Neural crest cell (in vitro differentiated cells): ENCODE measurements around the gene DCAF10. TPM values are rescaled to one million over a fixed set of nuclear protein-coding genes. Genes with fewer than 3 reads are reported as not detected.
"Not testable (repeated sequence)": the region's sequence is repeated elsewhere in the genome, so short reads cannot be mapped to it uniquely, and the experiment has no call there.

ENCODE experiments used
- DNase-seq: peaks from one replicate; pipeline ENCODE4 v3.0.0; 2021; ENCODE audit warnings: low read depth, mixed read lengths, low spot score
- H3K27ac Mint-ChIP-seq: one replicate; pipeline ENCODE4 v1.8.0; 2021; ENCODE audit warnings: mild to moderate bottlenecking, mixed read lengths; ENCODE audit not compliant: unreplicated experiment
- H3K27me3 Mint-ChIP-seq: 2 replicates; pipeline ENCODE4 v1.8.0; 2021; ENCODE audit warnings: low read depth, mild to moderate bottlenecking, mixed read lengths
- H3K36me3 Mint-ChIP-seq: 2 replicates; pipeline ENCODE4 v1.8.0; 2021; ENCODE audit warnings: low read depth, mild to moderate bottlenecking, mixed read lengths
- H3K4me1 Mint-ChIP-seq: 2 replicates; pipeline ENCODE4 v1.8.0; 2021; ENCODE audit warnings: mixed read lengths
- H3K4me3 Mint-ChIP-seq: one replicate; pipeline ENCODE4 v1.8.0; 2021; ENCODE audit warnings: mild to moderate bottlenecking, mixed read lengths
- H3K9me3 Mint-ChIP-seq: 2 replicates; pipeline ENCODE4 v1.8.0; 2021; ENCODE audit warnings: mixed read lengths
- CTCF ChIP-seq: fragments of 200-600 bp; sonication (generic); conservative IDR thresholded peaks from 2 replicates; pipeline ENCODE4 v1.5.0; 2021; ENCODE audit warnings: antibody characterized with exemption, mild to moderate bottlenecking
- total RNA-seq: library from RNA; stranded (reverse); gene quantifications from 2 replicates; pipeline ENCODE4 v1.2.1, GENCODE V29; 2021

DCAF10 gene
- total RNA-seq, 1 donor from 2014 or later: 25.1 TPM

- TF ChIP-seq CTCF: no peak
- Mint-ChIP-seq H3K4me1 (peaks cover 16% of the 10 kb centered on the region), H3K27me3 (peaks cover 12% of the 10 kb centered on the region), H3K36me3 (no peaks in the 10 kb centered on the region), H3K27ac (no peak overlapping the region), H3K9me3 (no peaks in the 10 kb centered on the region), H3K4me3 (no peak overlapping the region)
- DNase-seq: no peak
These were observed 108.1 kb downstream of the DCAF10 start for GRCh38 chr9:37908698-37909186.

GRCh38 chr9:37909326-37909725, 108.7 kb downstream of the DCAF10 start:
- H3K27me3 Mint-ChIP-seq: peaks cover 12% of the 10 kb centered on the region
- H3K36me3 Mint-ChIP-seq: no peaks in the 10 kb centered on the region
- no peaks in the 10 kb centered on the region for H3K9me3 Mint-ChIP-seq
- no peak for DNase-seq
- no peak overlapping the region for H3K4me3 Mint-ChIP-seq
- peaks cover 14% of the 10 kb centered on the region for H3K4me1 Mint-ChIP-seq
- TF ChIP-seq CTCF: no peak
- no peak overlapping the region for H3K27ac Mint-ChIP-seq

DNA sequence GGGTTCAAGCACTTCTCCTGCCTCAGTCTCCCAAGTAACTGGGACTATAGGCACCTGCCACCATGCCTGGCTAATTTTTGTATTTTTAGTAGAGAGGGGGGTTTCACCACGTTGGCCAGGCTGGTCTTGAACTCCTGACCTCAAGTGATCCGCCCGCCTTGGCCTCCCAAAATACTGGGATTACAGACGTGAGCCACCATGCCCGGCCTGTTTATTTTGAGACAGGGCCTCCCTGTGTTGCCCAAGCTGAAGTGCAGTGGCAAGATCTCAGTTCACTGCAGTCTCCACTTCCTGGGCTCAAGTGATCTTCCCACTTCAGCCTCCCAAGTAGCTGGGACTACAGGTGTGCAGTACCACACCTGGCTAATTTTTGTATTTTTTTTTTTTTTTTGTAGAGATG, 109.2 kb downstream of the DCAF10 start:
- not testable (repeated sequence) for H3K4me3 Mint-ChIP-seq, H3K36me3 Mint-ChIP-seq, H3K27ac Mint-ChIP-seq, H3K9me3 Mint-ChIP-seq, H3K4me1 Mint-ChIP-seq, DNase-seq
- H3K27me3 Mint-ChIP-seq: peaks cover 12% of the 10 kb centered on the region

DNA sequence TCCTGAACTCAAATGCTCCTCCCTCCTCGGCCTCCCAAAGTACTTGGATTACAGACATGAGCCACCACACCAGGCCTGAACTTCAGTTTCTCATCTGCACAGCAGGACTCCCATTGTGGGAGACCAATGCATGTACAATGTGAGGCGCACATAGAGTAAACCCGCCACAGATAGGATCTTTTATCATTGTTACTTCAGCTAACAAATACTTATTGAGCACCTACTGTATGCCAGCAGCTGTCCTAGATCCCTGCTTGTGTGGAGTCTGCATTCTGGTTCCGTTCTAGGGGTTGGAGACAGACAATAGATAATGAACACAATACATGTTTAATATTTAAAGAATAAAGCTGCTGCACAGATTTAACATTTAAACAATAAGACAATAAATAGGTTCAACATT, 109.7 kb downstream of the DCAF10 start:
- Mint-ChIP-seq H3K36me3 (no peaks in the 10 kb centered on the region), H3K4me1 (peaks cover 9% of the 10 kb centered on the region), H3K27ac (no peak overlapping the region), H3K9me3 (no peaks in the 10 kb centered on the region), H3K4me3 (no peak overlapping the region), H3K27me3 (peaks cover 12% of the 10 kb centered on the region)
- DNase-seq: no peak
- TF ChIP-seq CTCF: no peak

DNA sequence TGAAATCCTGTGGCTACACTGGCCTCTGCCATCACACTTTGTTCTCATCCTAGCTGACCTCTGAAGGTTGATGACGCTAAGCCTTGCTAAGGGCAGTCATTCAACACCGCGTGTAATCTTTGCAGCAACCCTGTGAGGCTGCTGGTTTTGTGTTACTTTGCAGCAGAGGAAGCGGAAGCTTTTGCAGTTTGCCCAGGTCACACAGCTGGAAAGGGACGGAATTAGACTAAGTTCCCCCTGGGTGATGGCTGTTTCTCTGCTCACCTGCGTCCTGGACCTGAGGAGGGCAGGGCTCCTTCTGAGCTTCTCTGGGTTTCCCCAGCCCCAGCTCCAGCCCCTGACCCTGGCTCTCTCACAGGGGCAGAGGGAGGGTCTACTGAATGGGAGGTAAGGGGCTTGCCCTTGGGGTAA, 110.7 kb downstream of the DCAF10 start:
- Mint-ChIP-seq H3K9me3 (no peaks in the 10 kb centered on the region), H3K4me1 (peaks cover 9% of the 10 kb centered on the region), H3K27me3 (peaks cover 6% of the 10 kb centered on the region), H3K4me3 (no peak overlapping the region), H3K27ac (no peak overlapping the region), H3K36me3 (no peaks in the 10 kb centered on the region)
- TF ChIP-seq CTCF: no peak
- DNase-seq: no peak

GRCh38 chr9:37913480-37914153, 113.0 kb downstream of the DCAF10 start:
- TF ChIP-seq CTCF: peak; percentile 98
- H3K9me3 Mint-ChIP-seq: no peaks in the 10 kb centered on the region
- no peaks in the 10 kb centered on the region for H3K27me3 Mint-ChIP-seq
- no peak overlapping the region for H3K27ac Mint-ChIP-seq
- H3K36me3 Mint-ChIP-seq: no peaks in the 10 kb centered on the region
- peaks cover 20% of the 10 kb centered on the region for H3K4me1 Mint-ChIP-seq
- peak; percentile 98 for DNase-seq
- H3K4me3 Mint-ChIP-seq: peak overlapping the region; percentile 2
